Measurements from ENCODE around the gene BICD2.

Gene BICD2

GRCh38 chr9:92727716-92728700, 36.6 kb downstream of the BICD2 start:
- DNase-seq (ENCODE audit: low spot score) = no peak

- no peak for DNase-seq (ENCODE audit: low spot score)
Measured at GRCh38 chr9:92726971-92727715, 37.5 kb downstream of the BICD2 start.

- no peak for DNase-seq (ENCODE audit: low spot score)
Measured at GRCh38 chr9:92726348-92726747, 38.3 kb downstream of the BICD2 start.

- DNase-seq (ENCODE audit: low spot score) = no peak
Measured at GRCh38 chr9:92725766-92726165, 38.9 kb downstream of the BICD2 start.

GRCh38 chr9:92725266-92725545, 39.4 kb downstream of the BICD2 start:
- DNase-seq (ENCODE audit: low spot score) = no peak

GRCh38 chr9:92724528-92725265, 39.9 kb downstream of the BICD2 start:
- DNase-seq (ENCODE audit: low spot score) = no peak

GRCh38 chr9:92723801-92724323, 40.8 kb downstream of the BICD2 start:
- DNase-seq (ENCODE audit: low spot score) = no peak

- DNase-seq (ENCODE audit: low spot score) = peak; percentile 96
Measured at GRCh38 chr9:92723299-92723625, 41.4 kb downstream of the BICD2 start.

GRCh38 chr9:92722386-92723298, 42.0 kb downstream of the BICD2 start:
- DNase-seq (ENCODE audit: low spot score) = no peak

- no peak for DNase-seq (ENCODE audit: low spot score)
Measured at GRCh38 chr9:92721548-92721947, 43.1 kb downstream of the BICD2 start.

- DNase-seq (ENCODE audit: low spot score) = no peak
Measured at GRCh38 chr9:92720807-92721535, 43.7 kb downstream of the BICD2 start.

- DNase-seq (ENCODE audit: low spot score) = no peak
Measured at GRCh38 chr9:92720209-92720765, 44.3 kb downstream of the BICD2 start.

- DNase-seq (ENCODE audit: low spot score) = no peak
Measured at GRCh38 chr9:92719028-92719647, 45.5 kb downstream of the BICD2 start.

GRCh38 chr9:92718086-92719001, 46.3 kb downstream of the BICD2 start:
- DNase-seq (ENCODE audit: low spot score) = no peak

GRCh38 chr9:92717201-92718085, 47.2 kb downstream of the BICD2 start:
- no peak for DNase-seq (ENCODE audit: low spot score)

GRCh38 chr9:92716557-92716956, 48.1 kb downstream of the BICD2 start:
- DNase-seq (ENCODE audit: low spot score) = no peak

GRCh38 chr9:92715488-92716231, 49.0 kb downstream of the BICD2 start:
- DNase-seq (ENCODE audit: low spot score) = no peak
